ENCODE measurements around the gene PLXNA4. TPM values are rescaled to one million over a fixed set of nuclear protein-coding genes. Genes with fewer than 3 reads are reported as not detected.
"Not testable (repeated sequence)": the region's sequence is repeated elsewhere in the genome, so short reads cannot be mapped to it uniquely, and the experiment has no call there.

Gene PLXNA4
- total and polyA plus RNA-seq, 3 donors from 2014 or later = 3.4 to 5.5 (median 3.8) TPM

- intact Hi-C loops (cut with DNase I; ENCODE audit: low total_unique reads) = no loop called here
- TF ChIP-seq CTCF (IDR thresholded peaks at IDR 0.05) (no peak), POLR2A (IDR thresholded peaks at IDR 0.05) (no peak)
- no peak overlapping the region for H3K27ac ChIP-seq
- DNase-seq = no peak
- no peaks in the 10 kb centered on the region for H3K27me3 ChIP-seq
- 76 to 80% methylated on average over 9 of the region's 9 CpGs for WGBS, 2 donors
- H3K36me3 ChIP-seq (ENCODE audit: low read depth, missing control alignments) = no peaks in the 10 kb centered on the region
- H3K9me3 ChIP-seq = no peaks in the 10 kb centered on the region
- no peak overlapping the region for H3K4me3 ChIP-seq
- no peaks in the 10 kb centered on the region for H3K4me1 ChIP-seq
These were observed 406.5 kb downstream of the PLXNA4 start for GRCh38 chr7:132169730-132170129.

- intact Hi-C loops (cut with DNase I; ENCODE audit: low total_unique reads) = no loop called here
- H3K36me3 ChIP-seq (ENCODE audit: low read depth, missing control alignments) = no peaks in the 10 kb centered on the region
- no peaks in the 10 kb centered on the region for H3K27me3 ChIP-seq
- no peak for DNase-seq
- H3K4me3 ChIP-seq = no peak overlapping the region
- H3K27ac ChIP-seq = no peak overlapping the region
- TF ChIP-seq POLR2A (IDR thresholded peaks at IDR 0.05) (no peak), CTCF (IDR thresholded peaks at IDR 0.05) (no peak)
- H3K9me3 ChIP-seq = no peaks in the 10 kb centered on the region
- WGBS, 2 donors = 94 to 97% methylated on average over 5 to 17 of the region's 17 CpGs
- H3K4me1 ChIP-seq = no peaks in the 10 kb centered on the region
These were observed 408.0 kb downstream of the PLXNA4 start for GRCh38 chr7:132168239-132168638.

GRCh38 chr7:132165695-132166094 lies 410.6 kb downstream of the PLXNA4 start:
- peaks cover 11% of the 10 kb centered on the region for H3K4me1 ChIP-seq
- H3K9me3 ChIP-seq; H3K27me3 ChIP-seq; H3K36me3 ChIP-seq (ENCODE audit: low read depth, missing control alignments); H3K27ac ChIP-seq; H3K4me3 ChIP-seq; DNase-seq; intact Hi-C loops (cut with DNase I; ENCODE audit: low total_unique reads): not testable (repeated sequence)
- WGBS, 2 donors = 92 to 93% methylated on average over 7 of the region's 7 CpGs

- no peak overlapping the region for H3K27ac ChIP-seq
- no peak overlapping the region for H3K4me3 ChIP-seq
- DNase-seq = no peak
- H3K27me3 ChIP-seq = no peaks in the 10 kb centered on the region
- H3K9me3 ChIP-seq = no peaks in the 10 kb centered on the region
- WGBS, 2 donors = 73 to 85% methylated on average over 11 to 12 of the region's 12 CpGs
- no peaks in the 10 kb centered on the region for H3K36me3 ChIP-seq (ENCODE audit: low read depth, missing control alignments)
- TF ChIP-seq CTCF (IDR thresholded peaks at IDR 0.05) (no peak), POLR2A (IDR thresholded peaks at IDR 0.05) (no peak)
- intact Hi-C loops (cut with DNase I; ENCODE audit: low total_unique reads) = no loop called here
- peaks cover 11% of the 10 kb centered on the region for H3K4me1 ChIP-seq
These were observed 411.6 kb downstream of the PLXNA4 start for GRCh38 chr7:132164558-132165125.

- no peak overlapping the region for H3K27ac ChIP-seq
- no peak for DNase-seq
- intact Hi-C loops (cut with DNase I; ENCODE audit: low total_unique reads) = no loop called here
- no peaks in the 10 kb centered on the region for H3K9me3 ChIP-seq
- H3K27me3 ChIP-seq = no peaks in the 10 kb centered on the region
- TF ChIP-seq POLR2A (IDR thresholded peaks at IDR 0.05) (no peak), CTCF (IDR thresholded peaks at IDR 0.05) (no peak)
- peaks cover 11% of the 10 kb centered on the region for H3K4me1 ChIP-seq
- 40 to 61% methylated on average over 12 of the region's 12 CpGs for WGBS, 2 donors
- H3K4me3 ChIP-seq = no peak overlapping the region
- no peaks in the 10 kb centered on the region for H3K36me3 ChIP-seq (ENCODE audit: low read depth, missing control alignments)
These were observed 413.6 kb downstream of the PLXNA4 start for GRCh38 chr7:132162556-132163144.
